Gastrocnemius medialis (tissue), 4 donors: ENCODE measurements around the gene BAIAP2L2. TPM values are rescaled to one million over a fixed set of nuclear protein-coding genes. Genes with fewer than 3 reads are reported as not detected.

Experiments used
- ATAC-seq, 2 donors: fragments of 150-250 bp; one replicate each; pipeline ENCODE4 v1.9.1; 2016
- DNase-seq, 2 donors: peaks; one replicate each; pipeline ENCODE4 v3.0.0-alpha.2; 2019
- H3K27ac ChIP-seq, 4 donors: fragments of 200-600 bp; sonication (generic); 1 replicate in 1 of 4; 2 replicates in 3 of 4; pipeline ENCODE4 v1.5.1; 2016 to 2018; ENCODE audit warnings: mild to moderate bottlenecking in 2 of 4, moderate library complexity in 1 of 4
- H3K27me3 ChIP-seq, 3 donors: fragments of 200-600 bp; sonication (generic) in 2 of 3; 1 replicate in 1 of 3; 2 replicates in 2 of 3; pipeline versions ENCODE4 v1.5.1 to v1.6.0; 2016 to 2019; ENCODE audit warnings: mild to moderate bottlenecking in 1 of 3, moderate library complexity in 1 of 3
- H3K36me3 ChIP-seq, 2 donors: fragments of 200-600 bp; sonication (generic) in 1 of 2; one replicate each; pipeline ENCODE4 v1.5.1; 2017 to 2018
- H3K4me1 ChIP-seq, 2 donors: fragments of 200-600 bp; sonication (generic) in 1 of 2; one replicate each; pipeline ENCODE4 v1.5.1; 2016 to 2017; ENCODE audit warnings: mild to moderate bottlenecking in 2 of 2
- H3K4me3 ChIP-seq, 4 donors: fragments of 200-600 bp; sonication (generic) in 3 of 4; 1 replicate in 1 of 4; 2 replicates in 3 of 4; pipeline ENCODE4 v1.5.1; 2016 to 2019; ENCODE audit warnings: mild to moderate bottlenecking in 2 of 4
- H3K9me3 ChIP-seq, 3 donors: fragments of 200-600 bp; sonication (generic) in 2 of 3; 1 replicate in 1 of 3; 2 replicates in 2 of 3; pipeline ENCODE4 v1.5.1; 2016 to 2019
- POLR2A ChIP-seq, 2 donors: fragments of 450-650 bp; IDR thresholded peaks; one replicate each; pipeline ENCODE4 v1.6.1; 2017; ENCODE audit warnings: antibody characterized with exemption in 2 of 2, mild to moderate bottlenecking in 2 of 2, moderate library complexity in 2 of 2
- in situ Hi-C, 4 donors: fragments of 200-750 bp; cut with MboI; loops; one replicate each; pipeline versions ENCODE4 v1.15.0 to v1.8.0; 2017; ENCODE audit warnings: low sequenced_read_pairs in 4 of 4
- intact Hi-C: fragments of 100-400 bp; cut with DNase I; formaldehyde crosslinking; loops from one replicate; pipeline ENCODE4 v1.15.1; 2023; ENCODE audit warnings: low total_unique reads
- total RNA-seq, 4 donors: library from RNA; depleted of rRNA; stranded (reverse); fragments of >200 nt; gene quantifications; one replicate each; pipeline versions ENCODE4 v1.1.0 to v1.2.3, GENCODE V29; 2016
- TF ChIP-seq, protein P1 (sequence below), 5 experiments: fragments of 450-650 bp in 3 of 5; fragments of 200-600 bp in 2 of 5; sonication (generic) in 2 of 5; IDR thresholded peaks in 4 of 5; conservative IDR thresholded peaks in 1 of 5; 1 replicate in 4 of 5; 2 replicates in 1 of 5; pipeline ENCODE4 v1.5.1; 2016 to 2019; ENCODE audit warnings: antibody characterized with exemption in 5 of 5, mild to moderate bottlenecking in 3 of 5, moderate library complexity in 3 of 5

BAIAP2L2 gene
- total RNA-seq, 4 donors from 2014 or later, result 0.16 to 1.7 (median 0.72) TPM; not detected in 1

DNA sequence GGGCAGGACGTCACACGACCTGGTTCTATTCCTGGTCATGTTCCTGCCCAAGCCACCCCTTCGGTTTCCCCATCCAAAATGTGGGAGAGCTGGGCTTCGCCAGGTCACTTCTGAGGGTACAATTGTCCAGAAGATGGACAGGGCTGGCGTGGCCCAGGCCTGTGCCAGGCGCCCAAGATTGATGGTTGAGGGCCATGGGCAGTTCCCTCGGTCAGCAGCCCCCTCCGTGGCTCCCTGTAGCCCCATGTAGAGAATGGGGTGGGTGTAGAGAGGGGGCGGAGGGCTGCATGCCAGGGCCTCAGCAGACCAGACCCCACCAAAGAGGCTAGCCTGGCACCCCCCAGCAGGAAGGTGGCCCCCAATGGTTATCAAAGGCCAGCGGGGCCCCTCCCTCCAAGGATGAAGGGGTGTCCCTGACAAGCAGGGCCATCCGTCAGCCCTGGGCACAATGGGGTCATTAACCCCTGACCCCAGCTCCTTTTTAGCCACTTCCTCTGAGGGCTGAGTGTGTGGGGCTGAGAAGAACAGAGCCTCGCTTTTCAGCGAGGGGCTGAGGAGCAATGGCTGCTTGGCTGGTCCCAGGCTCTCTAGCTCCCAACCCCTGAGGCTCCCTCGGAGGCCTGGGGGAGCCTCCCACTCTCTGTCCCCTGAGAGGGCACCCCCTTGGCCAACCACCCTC is 64.3 kb downstream of the BAIAP2L2 start:
- TF ChIP-seq, protein P1, sequence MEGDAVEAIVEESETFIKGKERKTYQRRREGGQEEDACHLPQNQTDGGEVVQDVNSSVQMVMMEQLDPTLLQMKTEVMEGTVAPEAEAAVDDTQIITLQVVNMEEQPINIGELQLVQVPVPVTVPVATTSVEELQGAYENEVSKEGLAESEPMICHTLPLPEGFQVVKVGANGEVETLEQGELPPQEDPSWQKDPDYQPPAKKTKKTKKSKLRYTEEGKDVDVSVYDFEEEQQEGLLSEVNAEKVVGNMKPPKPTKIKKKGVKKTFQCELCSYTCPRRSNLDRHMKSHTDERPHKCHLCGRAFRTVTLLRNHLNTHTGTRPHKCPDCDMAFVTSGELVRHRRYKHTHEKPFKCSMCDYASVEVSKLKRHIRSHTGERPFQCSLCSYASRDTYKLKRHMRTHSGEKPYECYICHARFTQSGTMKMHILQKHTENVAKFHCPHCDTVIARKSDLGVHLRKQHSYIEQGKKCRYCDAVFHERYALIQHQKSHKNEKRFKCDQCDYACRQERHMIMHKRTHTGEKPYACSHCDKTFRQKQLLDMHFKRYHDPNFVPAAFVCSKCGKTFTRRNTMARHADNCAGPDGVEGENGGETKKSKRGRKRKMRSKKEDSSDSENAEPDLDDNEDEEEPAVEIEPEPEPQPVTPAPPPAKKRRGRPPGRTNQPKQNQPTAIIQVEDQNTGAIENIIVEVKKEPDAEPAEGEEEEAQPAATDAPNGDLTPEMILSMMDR (IDR thresholded peaks at IDR 0.05 in 4 of 5, conservative IDR thresholded peaks at IDR 0.05 in 1 of 5), result no peak
- no peak for TF ChIP-seq POLR2A (IDR thresholded peaks at IDR 0.05)
- in situ Hi-C loops, result loop anchor here in 1 of 4 donors (10.0 kb wide), 1 partner anchor 309 kb away; no protein-coding TSS in a partner anchor
- Histone ChIP-seq H3K36me3 (no peaks in the 10 kb centered on the region), H3K4me3 (no peak overlapping the region), H3K27me3 (no peaks in the 10 kb centered on the region), H3K9me3 (no peaks in the 10 kb centered on the region), H3K27ac (no peak overlapping the region), H3K4me1 (no peaks in the 10 kb centered on the region)
- intact Hi-C loops, result no loop called here
- ATAC-seq (no peak), DNase-seq (no peak)

DNA sequence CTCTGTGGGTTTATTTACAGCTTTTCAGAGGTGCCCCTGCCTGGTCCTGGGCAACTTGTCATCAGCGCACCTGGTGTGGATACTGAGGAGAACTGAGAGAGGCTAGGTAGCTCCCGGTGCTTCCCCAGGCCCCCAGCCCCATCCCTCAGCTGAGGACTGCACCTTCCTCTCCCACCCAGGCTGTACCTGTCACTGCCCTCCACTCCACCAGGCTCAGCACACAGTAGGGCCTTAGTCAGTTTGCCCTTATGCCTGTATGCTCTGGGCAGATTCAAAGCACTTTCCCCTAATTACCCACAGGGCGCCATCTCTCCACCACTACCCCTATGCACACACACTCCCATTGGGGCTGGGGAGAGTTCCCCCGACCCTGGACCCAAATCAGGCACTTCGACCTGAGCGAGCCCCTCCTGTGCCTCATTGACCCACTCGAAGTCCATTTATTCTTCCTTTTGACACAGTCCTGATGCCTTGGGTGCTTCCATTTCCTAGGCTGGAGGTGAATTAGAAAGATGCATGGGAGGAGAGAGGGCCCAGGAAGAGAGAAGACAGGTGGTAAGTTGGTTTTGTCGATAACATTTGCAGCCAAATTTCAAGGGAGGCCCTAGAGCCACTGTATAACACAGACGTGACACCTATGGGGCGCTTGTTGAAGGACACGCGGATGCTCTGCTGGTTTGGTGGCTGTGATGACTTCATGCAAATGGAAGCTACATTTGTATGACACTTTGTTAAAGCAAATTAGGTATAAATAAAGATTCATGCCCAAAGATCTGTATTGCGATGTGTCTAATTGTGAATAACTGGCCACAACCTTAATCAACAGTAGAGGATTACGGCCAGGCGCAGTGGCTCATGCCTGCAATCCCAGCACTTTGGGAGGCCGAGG is 67.1 kb downstream of the BAIAP2L2 start:
- TF ChIP-seq, protein P1 (IDR thresholded peaks at IDR 0.05 in 4 of 5, conservative IDR thresholded peaks at IDR 0.05 in 1 of 5), result no peak
- TF ChIP-seq POLR2A (IDR thresholded peaks at IDR 0.05), result no peak
- no peak overlapping the region for H3K4me3 ChIP-seq
- no peaks in the 10 kb centered on the region for H3K36me3 ChIP-seq
- H3K27me3 ChIP-seq, result no peaks in the 10 kb centered on the region
- H3K9me3 ChIP-seq, result no peaks in the 10 kb centered on the region
- intact Hi-C loops, result no loop called here
- in situ Hi-C loops, result loop anchor here in 1 of 4 donors (10.0 kb wide), 1 partner anchor 311 kb away; no protein-coding TSS in a partner anchor
- no peak overlapping the region for H3K27ac ChIP-seq
- no peak for DNase-seq
- ATAC-seq, result no peak
- peaks cover 0 to 11% of the 10 kb centered on the region in 2 donors for H3K4me1 ChIP-seq

DNA sequence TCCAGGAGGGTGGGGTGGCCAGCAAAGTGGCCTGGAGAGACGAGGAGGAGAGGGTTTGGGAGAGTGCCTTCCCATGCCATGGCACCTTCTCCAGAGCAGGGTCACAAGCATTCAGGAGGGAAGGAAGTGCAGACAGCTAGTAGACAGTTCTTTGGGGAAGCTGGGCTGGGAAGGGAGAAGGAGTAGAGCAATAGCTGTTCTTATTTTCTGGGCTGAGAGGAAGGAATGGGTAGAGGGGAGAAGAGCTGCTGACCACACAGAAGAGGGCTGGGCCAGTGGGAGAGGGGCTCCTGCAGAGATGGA is 68.0 kb downstream of the BAIAP2L2 start:
- no peaks in the 10 kb centered on the region for H3K9me3 ChIP-seq
- no peak for ATAC-seq
- no peak overlapping the region for H3K4me3 ChIP-seq
- intact Hi-C loops (no loop called here), in situ Hi-C loops (loop anchor here in 1 of 4 donors (10.0 kb wide), 1 partner anchor 312 kb away; no protein-coding TSS in a partner anchor)
- H3K4me1 ChIP-seq, result peaks cover 0 to 11% of the 10 kb centered on the region in 2 donors
- H3K36me3 ChIP-seq, result no peaks in the 10 kb centered on the region
- H3K27ac ChIP-seq, result no peak overlapping the region
- DNase-seq, result no peak
- H3K27me3 ChIP-seq, result no peaks in the 10 kb centered on the region
- TF ChIP-seq, protein P1 (IDR thresholded peaks at IDR 0.05 in 4 of 5, conservative IDR thresholded peaks at IDR 0.05 in 1 of 5), result no peak
- TF ChIP-seq POLR2A (IDR thresholded peaks at IDR 0.05), result no peak

DNA sequence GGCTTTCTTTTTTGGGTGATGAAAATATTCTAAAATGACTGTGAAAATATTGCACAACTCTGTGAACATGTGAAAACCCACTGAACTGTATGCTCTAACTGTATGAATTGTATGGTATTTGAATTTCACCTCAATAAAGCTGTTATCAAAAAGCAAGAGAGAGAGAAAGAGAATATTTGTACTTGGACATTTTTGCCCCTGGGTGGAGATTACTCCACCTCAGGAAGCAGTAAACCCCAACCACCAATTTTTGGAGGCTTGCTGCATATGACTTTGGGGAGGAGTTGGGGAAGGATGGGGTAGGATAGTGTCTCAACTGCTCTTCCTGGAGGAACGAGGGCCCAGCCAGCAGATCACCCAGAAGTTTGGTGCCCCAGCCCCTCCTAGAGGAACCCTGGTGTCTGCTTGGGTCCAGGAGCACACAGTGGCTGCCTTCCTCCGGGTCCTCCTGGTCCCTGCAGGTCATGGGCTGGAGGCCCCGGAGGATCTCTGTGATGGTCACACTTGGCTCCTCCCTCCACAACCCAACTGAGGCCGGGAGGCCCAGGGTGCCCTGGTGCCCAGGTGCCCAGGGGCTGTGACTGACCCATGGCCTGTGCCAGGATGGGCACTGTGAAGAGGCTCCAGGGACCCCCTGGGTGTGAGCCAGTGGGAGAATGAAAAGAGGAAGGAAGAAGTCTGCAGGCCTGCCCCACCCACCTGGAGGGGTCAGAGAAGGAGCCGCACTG is 68.6 kb downstream of the BAIAP2L2 start:
- Histone ChIP-seq H3K4me3 (no peak overlapping the region), H3K9me3 (no peaks in the 10 kb centered on the region), H3K27me3 (no peaks in the 10 kb centered on the region), H3K36me3 (no peaks in the 10 kb centered on the region), H3K27ac (no peak overlapping the region), H3K4me1 (peaks cover 0 to 11% of the 10 kb centered on the region in 2 donors)
- no peak for DNase-seq
- no peak for TF ChIP-seq POLR2A (IDR thresholded peaks at IDR 0.05)
- intact Hi-C loops, result no loop called here
- in situ Hi-C loops, result loop anchor here in 1 of 4 donors (10.0 kb wide), 1 partner anchor 313 kb away; no protein-coding TSS in a partner anchor
- ATAC-seq, result no peak
